HEK293T (cell line): Measurements from ENCODE around the gene RHOA.

Source experiments
- ARNT ChIP-seq: fragments of 450-650 bp; IDR thresholded peaks from 2 replicates; pipeline ENCODE4 v1.6.1; 2017; ENCODE audit warnings: mild to moderate bottlenecking
- BHLHE40 ChIP-seq: fragments of 450-650 bp; IDR thresholded peaks from 2 replicates; pipeline ENCODE4 v1.6.1; 2016; ENCODE audit warnings: mild to moderate bottlenecking, moderate library complexity, borderline replicate concordance
- CTBP1 ChIP-seq: fragments of 450-650 bp; IDR thresholded peaks from 2 replicates; pipeline ENCODE4 v1.6.1; 2016; ENCODE audit warnings: borderline replicate concordance
- ELF4 ChIP-seq: fragments of 450-650 bp; IDR thresholded peaks from 2 replicates; pipeline ENCODE4 v1.6.1; 2017; ENCODE audit warnings: antibody characterized with exemption
- FOXA1 ChIP-seq: fragments of 450-650 bp; IDR thresholded peaks from 2 replicates; pipeline ENCODE4 v1.6.1; 2016; ENCODE audit warnings: mild to moderate bottlenecking
- FOXK2 ChIP-seq: fragments of 450-650 bp; IDR thresholded peaks from 2 replicates; pipeline ENCODE4 v1.6.1; 2016; ENCODE audit warnings: mild to moderate bottlenecking
- FOXM1 ChIP-seq: fragments of 450-650 bp; IDR thresholded peaks from 2 replicates; pipeline ENCODE4 v1.6.1; 2017; ENCODE audit warnings: mild to moderate bottlenecking, borderline replicate concordance
- LEF1 ChIP-seq: fragments of 450-650 bp; IDR thresholded peaks from 2 replicates; pipeline ENCODE4 v1.6.1; 2017; ENCODE audit warnings: mild to moderate bottlenecking, borderline replicate concordance
- NFRKB ChIP-seq: fragments of 450-650 bp; IDR thresholded peaks from 2 replicates; pipeline ENCODE4 v1.6.1; 2016; ENCODE audit warnings: mild to moderate bottlenecking, moderate library complexity
- SP1 ChIP-seq: fragments of 450-650 bp; IDR thresholded peaks from 2 replicates; pipeline ENCODE4 v1.6.1; 2017
- SUZ12 ChIP-seq: fragments of 450-650 bp; IDR thresholded peaks from 2 replicates; pipeline ENCODE4 v1.6.1; 2016; ENCODE audit warnings: mild to moderate bottlenecking
- TARDBP ChIP-seq: fragments of 450-650 bp; IDR thresholded peaks from 2 replicates; pipeline ENCODE4 v1.6.1; 2016
- ZNF384 ChIP-seq: fragments of 450-650 bp; IDR thresholded peaks from 2 replicates; pipeline ENCODE4 v1.6.1; 2016

DNA sequence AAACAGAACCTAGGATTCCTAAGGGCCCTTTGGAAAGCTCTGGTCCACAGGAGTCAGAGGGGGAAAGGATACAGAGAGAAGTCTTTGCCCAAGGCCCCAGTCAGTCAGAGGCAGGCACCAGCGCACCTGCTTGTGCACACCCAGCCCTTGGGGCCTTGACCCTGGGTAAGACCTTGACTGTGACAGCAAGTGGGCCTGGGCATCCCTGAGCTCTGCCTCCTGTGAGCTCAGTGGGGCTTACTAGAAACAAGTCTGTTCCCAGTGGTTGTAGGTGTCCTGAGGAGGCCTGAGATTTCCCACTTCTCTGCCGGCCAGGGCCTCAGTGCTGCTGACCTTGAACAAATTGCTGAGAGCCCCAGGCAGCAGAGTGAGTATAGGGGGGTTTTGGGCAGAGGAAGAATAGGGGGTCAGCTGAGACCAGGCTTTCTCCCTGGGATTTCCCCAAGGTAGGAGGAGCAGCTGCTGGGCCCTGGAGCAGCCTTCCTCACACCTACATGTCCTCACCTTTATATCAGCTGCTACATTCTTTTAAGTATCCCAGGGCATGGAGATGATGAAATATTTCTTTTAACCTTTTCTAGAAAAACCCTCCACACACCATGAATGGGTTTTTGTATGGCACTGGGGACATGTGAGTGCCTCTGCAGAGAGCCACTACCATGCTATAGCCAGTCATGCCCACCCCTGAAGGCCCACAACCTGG lies 48.6 kb upstream of the RHOA start:
- no peak for TF ChIP-seq BHLHE40
- no peak for TF ChIP-seq SUZ12
- no peak for TF ChIP-seq ARNT
- TF ChIP-seq ZNF384, result no peak
- no peak for TF ChIP-seq FOXA1
- TF ChIP-seq SP1, result no peak
- TF ChIP-seq FOXK2, result no peak
- TF ChIP-seq LEF1, result no peak
- TF ChIP-seq FOXM1, result no peak
- no peak for TF ChIP-seq NFRKB
- TF ChIP-seq TARDBP, result no peak
- TF ChIP-seq CTBP1, result no peak
- no peak for TF ChIP-seq ELF4
